Measurements from ENCODE around the gene MIDN. TPM values are rescaled to one million over a fixed set of nuclear protein-coding genes. Genes with fewer than 3 reads are reported as not detected.

Gene MIDN
- total RNA-seq, 1 experiment from 2014 or later, result 118 TPM

GRCh38 chr19:1291761-1292418 lies 43.5 kb downstream of the MIDN start:
- ChIA-PET POLR2A (no interaction called here), CTCF (interaction anchor here (0.7 kb wide), 2 partner anchors 12 to 180 kb away, joined by 3 to 9 read pairs; no protein-coding TSS in a partner anchor)
- TF ChIP-seq, protein P1, sequence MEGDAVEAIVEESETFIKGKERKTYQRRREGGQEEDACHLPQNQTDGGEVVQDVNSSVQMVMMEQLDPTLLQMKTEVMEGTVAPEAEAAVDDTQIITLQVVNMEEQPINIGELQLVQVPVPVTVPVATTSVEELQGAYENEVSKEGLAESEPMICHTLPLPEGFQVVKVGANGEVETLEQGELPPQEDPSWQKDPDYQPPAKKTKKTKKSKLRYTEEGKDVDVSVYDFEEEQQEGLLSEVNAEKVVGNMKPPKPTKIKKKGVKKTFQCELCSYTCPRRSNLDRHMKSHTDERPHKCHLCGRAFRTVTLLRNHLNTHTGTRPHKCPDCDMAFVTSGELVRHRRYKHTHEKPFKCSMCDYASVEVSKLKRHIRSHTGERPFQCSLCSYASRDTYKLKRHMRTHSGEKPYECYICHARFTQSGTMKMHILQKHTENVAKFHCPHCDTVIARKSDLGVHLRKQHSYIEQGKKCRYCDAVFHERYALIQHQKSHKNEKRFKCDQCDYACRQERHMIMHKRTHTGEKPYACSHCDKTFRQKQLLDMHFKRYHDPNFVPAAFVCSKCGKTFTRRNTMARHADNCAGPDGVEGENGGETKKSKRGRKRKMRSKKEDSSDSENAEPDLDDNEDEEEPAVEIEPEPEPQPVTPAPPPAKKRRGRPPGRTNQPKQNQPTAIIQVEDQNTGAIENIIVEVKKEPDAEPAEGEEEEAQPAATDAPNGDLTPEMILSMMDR (IDR thresholded peaks at IDR 0.05), result no peak
- TF ChIP-seq POLR2AphosphoS5 (IDR thresholded peaks at IDR 0.05; ENCODE audit: low read depth, low read length), result no peak
- TF ChIP-seq SIN3A (IDR thresholded peaks at IDR 0.05; ENCODE audit: borderline replicate concordance, insufficient read depth, low read depth, low read length), result no peak
- TF ChIP-seq TCF7L2 (IDR thresholded peaks at IDR 0.05; ENCODE audit: low read depth, low read length), result no peak
- TF ChIP-seq, protein P2, sequence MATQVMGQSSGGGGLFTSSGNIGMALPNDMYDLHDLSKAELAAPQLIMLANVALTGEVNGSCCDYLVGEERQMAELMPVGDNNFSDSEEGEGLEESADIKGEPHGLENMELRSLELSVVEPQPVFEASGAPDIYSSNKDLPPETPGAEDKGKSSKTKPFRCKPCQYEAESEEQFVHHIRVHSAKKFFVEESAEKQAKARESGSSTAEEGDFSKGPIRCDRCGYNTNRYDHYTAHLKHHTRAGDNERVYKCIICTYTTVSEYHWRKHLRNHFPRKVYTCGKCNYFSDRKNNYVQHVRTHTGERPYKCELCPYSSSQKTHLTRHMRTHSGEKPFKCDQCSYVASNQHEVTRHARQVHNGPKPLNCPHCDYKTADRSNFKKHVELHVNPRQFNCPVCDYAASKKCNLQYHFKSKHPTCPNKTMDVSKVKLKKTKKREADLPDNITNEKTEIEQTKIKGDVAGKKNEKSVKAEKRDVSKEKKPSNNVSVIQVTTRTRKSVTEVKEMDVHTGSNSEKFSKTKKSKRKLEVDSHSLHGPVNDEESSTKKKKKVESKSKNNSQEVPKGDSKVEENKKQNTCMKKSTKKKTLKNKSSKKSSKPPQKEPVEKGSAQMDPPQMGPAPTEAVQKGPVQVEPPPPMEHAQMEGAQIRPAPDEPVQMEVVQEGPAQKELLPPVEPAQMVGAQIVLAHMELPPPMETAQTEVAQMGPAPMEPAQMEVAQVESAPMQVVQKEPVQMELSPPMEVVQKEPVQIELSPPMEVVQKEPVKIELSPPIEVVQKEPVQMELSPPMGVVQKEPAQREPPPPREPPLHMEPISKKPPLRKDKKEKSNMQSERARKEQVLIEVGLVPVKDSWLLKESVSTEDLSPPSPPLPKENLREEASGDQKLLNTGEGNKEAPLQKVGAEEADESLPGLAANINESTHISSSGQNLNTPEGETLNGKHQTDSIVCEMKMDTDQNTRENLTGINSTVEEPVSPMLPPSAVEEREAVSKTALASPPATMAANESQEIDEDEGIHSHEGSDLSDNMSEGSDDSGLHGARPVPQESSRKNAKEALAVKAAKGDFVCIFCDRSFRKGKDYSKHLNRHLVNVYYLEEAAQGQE (IDR thresholded peaks at IDR 0.05; ENCODE audit: insufficient read depth in 1 of 2, low read depth in 2 of 2, low read length in 1 of 2), result no peak
- no TSS peak for BruUV-seq (replicated peaks)
- intact Hi-C loops (cut with micrococcal nuclease; ENCODE audit: unreplicated experiment) (no loop called here), in situ Hi-C loops (cut with HindIII; ENCODE audit: low pct_unique_long_range_greater_than_20kb, low sequenced_read_pairs) (no loop called here)
- Histone ChIP-seq H3K4me1 (ENCODE audit: control insufficient read depth, insufficient read depth, low read length) (peaks cover 16% of the 10 kb centered on the region), H3K27me3 (ENCODE audit: control insufficient read depth, insufficient read depth, low read length) (no peaks in the 10 kb centered on the region), H3K36me3 (ENCODE audit: control insufficient read depth, insufficient read depth, low read length) (no peaks in the 10 kb centered on the region), H3K27ac (ENCODE audit: low read length) (no peak overlapping the region), H3K9me3 (ENCODE audit: control insufficient read depth, insufficient read depth, low read depth, low read length) (no peaks in the 10 kb centered on the region), H3K4me3 (ENCODE audit: low read depth in 2 of 2, low read length in 2 of 2) (no peak overlapping the region)
- DNase-seq (ENCODE audit: low read depth, low spot score) (no peak), ATAC-seq (no peak)

DNA sequence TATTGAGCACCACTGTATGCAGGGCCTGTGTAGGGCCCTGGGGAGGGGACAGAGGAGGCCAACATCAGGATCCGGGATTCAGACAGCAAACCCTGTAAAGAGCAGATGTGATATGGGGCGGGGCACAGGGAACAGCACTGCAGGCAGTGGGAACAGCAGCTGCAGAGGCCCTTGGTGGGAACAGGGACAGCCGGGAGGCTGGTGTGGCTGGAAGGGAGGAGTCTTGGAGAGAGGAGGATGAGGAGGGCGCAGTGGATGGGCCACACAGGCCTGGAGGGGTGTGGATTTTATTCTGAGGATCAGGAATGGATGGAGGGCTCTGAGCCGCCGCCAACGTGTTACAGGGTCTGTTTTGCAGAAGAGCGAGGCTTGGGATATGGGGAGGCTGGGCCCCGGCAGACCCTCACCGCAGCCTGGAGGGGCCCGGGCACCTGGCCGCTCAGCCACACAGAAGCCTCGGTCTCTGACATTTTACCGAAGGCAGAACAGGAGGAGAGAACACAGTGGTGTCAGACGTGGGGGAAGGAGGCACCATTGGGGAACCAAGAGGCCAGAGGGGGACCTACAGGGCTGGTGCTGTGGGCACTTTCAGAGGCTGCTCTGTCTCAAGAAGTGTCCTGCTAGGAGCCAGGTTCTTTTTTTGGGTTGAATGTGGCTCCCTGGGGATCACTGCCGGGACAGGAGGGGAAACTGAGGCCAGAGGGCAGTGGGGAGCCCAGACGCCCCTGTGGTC lies 44.2 kb downstream of the MIDN start:
- POLR2A ChIA-PET, result no interaction called here
- Histone ChIP-seq H3K9me3 (ENCODE audit: control insufficient read depth, insufficient read depth, low read depth, low read length) (no peaks in the 10 kb centered on the region), H3K4me1 (ENCODE audit: control insufficient read depth, insufficient read depth, low read length) (peaks cover 15% of the 10 kb centered on the region), H3K27ac (ENCODE audit: low read length) (no peak overlapping the region), H3K27me3 (ENCODE audit: control insufficient read depth, insufficient read depth, low read length) (no peaks in the 10 kb centered on the region), H3K36me3 (ENCODE audit: control insufficient read depth, insufficient read depth, low read length) (no peaks in the 10 kb centered on the region), H3K4me3 (ENCODE audit: low read depth in 2 of 2, low read length in 2 of 2) (no peak overlapping the region)
- CTCF ChIA-PET, result no interaction called here
- BruUV-seq (replicated peaks), result no TSS peak
- DNase-seq (ENCODE audit: low read depth, low spot score), result no peak
- TF ChIP-seq, protein P1 (IDR thresholded peaks at IDR 0.05), result no peak
- TF ChIP-seq POLR2AphosphoS5 (IDR thresholded peaks at IDR 0.05; ENCODE audit: low read depth, low read length) (no peak), SIN3A (IDR thresholded peaks at IDR 0.05; ENCODE audit: borderline replicate concordance, insufficient read depth, low read depth, low read length) (no peak)
- TF ChIP-seq, protein P2 (IDR thresholded peaks at IDR 0.05; ENCODE audit: insufficient read depth in 1 of 2, low read depth in 2 of 2, low read length in 1 of 2), result no peak
- intact Hi-C loops (cut with micrococcal nuclease; ENCODE audit: unreplicated experiment) (no loop called here), in situ Hi-C loops (cut with HindIII; ENCODE audit: low pct_unique_long_range_greater_than_20kb, low sequenced_read_pairs) (no loop called here)
- ATAC-seq, result 0 out of 2 replicates have a peak, but pooled peaks have one; percentile 20

All from Panc1 (cell line).